T-helper 1 cell treated with Interleukin-12 subunit alpha and Interleukin-12 subunit beta and Interleukin-4 antibody, amounts not matched to agents 30 ng/mL and 1 ng/mL, for 36 hours (primary cell): ENCODE data around the gene ABCB6. TPM values are rescaled to one million over a fixed set of nuclear protein-coding genes. Genes with fewer than 3 reads are reported as not detected.
"Not testable (repeated sequence)": the region's sequence is repeated elsewhere in the genome, so short reads cannot be mapped to it uniquely, and the experiment has no call there.

Experiments used
- intact Hi-C: fragments of 100-400 bp; cut with micrococcal nuclease; formaldehyde crosslinking; loops from one replicate; pipeline ENCODE4 v1.15.1; 2024
- total RNA-seq: library from RNA; stranded (reverse); gene quantifications from 2 replicates; pipeline ENCODE4 v1.2.3, GENCODE V29; 2022

ABCB6 gene
- total RNA-seq: 22.7 and 25.5 TPM in 2 replicates

DNA sequence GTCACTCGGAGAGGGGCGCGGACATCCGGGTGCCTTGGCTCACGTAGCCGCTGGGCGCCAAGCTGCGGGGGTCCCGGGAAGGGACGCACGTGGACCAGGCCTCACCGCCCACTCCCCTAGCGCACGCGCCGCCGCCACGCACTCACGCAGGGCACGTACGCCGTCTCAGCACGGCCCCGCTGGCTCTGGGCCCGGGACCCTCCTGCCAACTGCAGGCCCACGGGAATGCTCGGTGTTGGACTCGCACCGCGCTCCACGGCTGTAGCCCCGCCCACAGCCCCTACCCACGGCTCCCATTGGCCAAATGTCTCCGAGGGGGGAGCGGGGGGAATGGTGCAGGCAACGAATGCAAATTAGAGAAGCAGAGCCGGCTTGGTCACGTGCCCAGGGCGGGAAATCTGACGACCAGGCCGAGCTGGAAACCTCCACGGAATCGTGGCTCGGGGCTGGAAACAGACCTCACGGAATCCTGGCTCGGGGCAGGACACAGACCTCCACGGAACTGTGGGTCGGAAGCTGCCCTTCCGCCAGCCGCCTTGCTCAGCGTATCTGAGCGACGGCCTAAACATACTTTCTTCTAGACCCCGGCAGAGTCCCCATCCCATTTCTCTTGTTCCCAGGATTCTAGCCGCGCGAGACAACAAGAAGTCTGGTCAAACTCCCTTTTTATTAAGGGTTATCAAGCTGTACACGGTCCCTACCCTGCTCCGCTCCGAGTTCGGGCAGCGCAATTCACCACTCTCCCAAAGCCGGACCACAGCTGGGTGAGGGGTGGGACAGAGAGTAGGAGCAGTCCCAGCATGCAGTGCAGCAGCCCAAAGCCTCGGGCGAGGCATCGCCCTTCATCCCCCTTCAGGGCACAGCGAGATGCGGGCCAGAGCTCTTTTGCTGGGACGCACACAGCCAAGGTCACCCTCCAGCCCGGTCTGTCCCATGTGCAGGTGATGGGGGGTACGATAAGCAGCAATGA lies at the start of gene ABCB6:
ABCB6 (minus strand) TSS at position 227 of the 970 bp plus-strand sequence. CDS start 285 bp downstream, outside the sequence.
- intact Hi-C loops: loop anchor here (1.0 to 2.0 kb wide), 10 partner anchors 10 to 322 kb away; partner anchors contain the start of genes ANKZF1, ATG9A, CNPPD1 and DNAJB2

DNA sequence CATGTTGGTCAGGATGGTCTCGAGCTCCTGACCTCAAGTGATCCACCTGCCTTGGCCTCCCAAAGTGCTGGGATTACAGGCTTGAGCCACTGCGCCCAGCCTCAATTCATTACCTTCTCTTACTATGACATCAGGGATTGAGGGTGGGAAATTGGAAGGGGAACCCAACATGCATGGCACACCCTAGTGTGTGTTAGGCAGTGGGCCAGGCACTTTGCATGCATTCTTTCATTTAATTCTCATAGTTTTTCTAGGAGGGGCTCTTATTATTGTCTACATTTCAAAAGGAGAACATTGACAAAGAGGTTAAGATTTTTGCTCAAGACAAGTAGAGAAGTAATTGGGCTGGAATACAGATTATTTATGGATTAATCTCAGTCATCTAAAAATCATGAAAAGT lies 49.5 kb upstream of the ABCB6 start:
- intact Hi-C loops: no loop called here

DNA sequence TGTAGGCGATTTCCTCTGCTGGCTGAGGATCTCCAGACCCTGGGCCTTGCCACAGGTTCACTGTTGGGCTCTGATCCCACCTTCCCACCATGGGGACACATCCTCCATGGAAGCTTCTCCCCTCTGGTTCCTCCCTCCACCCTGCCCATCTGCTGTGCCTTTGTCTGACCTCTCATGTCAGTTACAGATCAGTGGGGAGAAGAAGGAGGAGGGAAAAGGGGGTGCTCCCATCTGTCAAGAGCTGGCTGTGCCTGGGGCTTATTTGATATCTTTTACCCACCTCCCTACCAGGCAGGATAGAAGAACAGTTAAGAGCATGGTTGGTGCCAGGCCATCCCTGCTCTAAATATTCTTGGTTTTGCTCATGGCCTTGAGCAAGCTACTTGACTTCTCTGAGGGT lies 48.1 kb upstream of the ABCB6 start:
- intact Hi-C loops: no loop called here

DNA sequence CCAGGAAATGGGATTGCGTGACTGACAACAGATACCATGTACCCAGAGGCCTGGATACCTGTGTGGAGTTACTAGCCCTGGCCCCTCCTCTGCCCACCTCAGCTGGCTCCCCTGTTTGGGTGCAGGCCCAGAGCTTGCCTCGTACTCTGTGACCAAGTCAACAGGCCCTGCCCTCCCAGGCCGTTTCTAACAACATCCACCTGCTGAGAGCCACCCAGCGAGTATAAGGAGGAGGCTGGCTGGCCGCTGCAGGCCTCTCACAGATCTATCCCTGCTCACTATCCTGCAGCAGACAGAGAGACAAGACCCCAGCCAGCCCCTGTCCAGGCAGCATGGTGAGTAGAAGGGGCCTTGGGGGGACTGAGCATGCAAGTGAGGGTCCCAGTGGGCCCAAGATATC lies 47.5 kb upstream of the ABCB6 start:
- intact Hi-C loops: no loop called here

DNA sequence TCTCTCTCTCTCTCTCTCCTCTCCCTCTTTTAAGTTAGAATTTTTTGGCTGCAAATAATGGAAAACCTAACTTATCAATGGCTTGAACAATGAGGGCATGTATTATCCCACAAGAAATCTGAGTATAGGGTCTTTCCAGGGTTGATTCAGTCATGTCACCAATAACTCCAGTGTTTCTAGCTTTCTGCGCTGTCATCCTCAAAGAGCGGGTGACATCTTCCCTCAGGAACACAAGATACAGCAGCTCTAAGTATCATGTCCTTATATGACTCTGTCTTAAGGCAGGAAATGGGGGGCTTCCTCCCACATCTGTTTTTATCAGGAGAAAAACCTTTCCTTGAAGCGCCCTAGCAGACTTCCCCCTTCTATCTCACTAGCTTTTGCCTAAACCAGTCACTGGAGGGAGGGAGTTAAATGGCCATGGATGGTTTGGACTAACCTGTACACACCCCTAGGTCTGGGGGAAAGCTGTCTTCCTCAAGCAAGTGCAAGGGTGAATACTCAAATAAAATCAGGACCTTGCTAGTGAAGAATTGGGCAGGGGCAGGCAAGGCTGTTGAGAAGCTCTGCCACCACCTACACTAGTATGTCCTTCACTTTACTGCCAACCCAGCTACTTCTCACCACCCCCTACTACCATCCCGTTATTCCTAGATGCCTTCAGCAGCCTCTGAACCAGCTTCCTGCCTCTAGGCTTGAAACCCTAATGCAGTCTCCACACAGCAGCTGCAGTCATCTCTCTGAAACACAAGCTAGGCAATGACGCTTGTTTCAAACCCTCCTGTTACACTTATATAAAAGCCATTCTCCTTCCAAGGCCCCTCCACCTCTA lies 42.5 kb upstream of the ABCB6 start:
- intact Hi-C loops: no loop called here

DNA sequence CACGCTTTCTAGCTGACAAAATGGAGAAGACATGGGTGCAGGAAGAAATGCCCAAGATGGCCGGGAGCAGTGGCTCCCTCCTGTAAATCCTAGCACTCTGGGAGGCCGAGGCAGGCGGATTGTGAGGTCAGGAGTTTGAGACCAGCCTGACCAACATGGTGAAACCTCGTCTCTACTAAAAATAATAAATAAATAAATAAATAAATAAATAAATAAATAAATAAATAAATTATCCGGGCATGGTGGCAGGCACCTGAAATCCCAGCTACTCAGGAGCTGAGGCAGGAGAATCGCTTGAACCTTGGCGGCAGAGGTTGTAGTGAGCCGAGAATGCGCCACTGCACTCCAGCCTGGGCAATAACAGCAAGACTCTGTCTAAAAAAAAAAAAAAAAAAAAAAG lies 40.2 kb upstream of the ABCB6 start:
- intact Hi-C loops: not testable (repeated sequence)

DNA sequence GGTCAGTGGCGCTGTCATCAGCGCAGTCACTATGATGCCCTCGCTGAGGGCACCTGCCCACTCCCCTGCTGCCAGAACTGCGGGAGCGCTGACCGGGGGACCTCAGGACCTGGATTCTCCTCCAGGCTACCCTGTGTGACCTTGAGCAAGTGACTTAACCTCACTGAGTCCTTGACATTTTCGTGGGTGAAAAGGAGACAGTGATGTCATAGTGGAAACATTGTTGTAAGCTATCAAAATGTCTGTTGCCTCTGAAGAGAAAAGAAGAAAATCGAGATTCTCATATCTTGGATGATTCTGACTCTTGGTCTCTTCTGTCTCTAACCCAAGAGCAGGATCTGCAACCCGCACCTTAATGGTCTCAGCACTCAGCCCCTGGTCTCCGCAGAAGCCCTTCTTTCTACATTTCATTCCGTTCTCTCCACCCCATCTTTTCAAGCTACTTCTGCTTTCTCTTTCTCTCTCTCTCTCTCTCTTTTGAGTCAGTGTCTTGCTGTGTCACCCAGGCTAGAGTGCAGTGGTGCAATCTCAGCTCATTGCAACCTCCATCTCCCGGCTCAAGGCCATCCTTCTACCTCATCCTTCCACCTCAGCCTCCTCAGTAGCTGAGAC lies 35.9 kb upstream of the ABCB6 start:
- intact Hi-C loops: loop anchor here (1.0 to 5.0 kb wide), 6 partner anchors 41 to 544 kb away; partner anchors contain the start of genes CHPF, GMPPA, NHEJ1 and TTLL4

DNA sequence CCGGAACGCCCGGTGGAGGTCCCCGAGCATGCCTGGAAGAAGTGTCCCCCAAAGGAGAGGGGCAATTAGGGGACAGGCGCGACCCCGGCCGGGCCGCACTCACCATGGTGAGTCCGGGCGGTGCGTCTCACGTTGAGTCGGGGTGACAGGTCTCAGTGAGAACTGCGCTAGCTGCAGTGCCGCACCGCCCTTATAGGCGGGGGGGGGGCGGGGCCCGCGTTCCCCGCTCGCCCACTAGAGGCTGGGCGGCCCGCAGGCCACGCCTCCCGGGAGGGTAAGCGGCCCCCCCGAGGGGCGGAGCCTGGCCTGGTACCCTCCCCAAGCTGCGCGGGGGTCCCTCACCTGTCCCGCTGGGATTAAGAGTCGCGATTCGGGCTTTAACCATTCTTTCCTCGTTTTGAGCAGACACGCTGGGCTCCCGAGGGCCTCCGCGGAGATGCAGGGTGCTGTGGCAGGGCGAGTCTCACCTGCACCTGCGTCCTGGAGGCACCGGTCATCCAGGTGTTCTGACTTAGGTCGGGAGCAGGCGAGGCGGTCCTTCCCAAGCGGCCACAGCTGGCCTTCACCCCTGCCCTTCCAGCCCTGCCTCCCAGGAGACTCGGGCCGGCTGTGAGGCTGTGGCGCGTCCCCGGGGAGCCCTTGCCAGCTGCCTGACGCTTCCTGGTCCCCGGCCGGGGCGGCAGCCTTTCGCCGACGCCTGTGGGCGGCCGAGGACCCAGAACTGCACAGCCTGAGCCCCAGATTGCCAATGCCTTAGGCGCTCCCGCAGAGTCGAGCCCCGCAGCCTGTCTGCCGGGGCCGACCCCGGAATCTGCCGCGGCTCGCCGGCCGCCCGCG lies 35.2 kb upstream of the ABCB6 start, which contains the start of gene TUBA4A:
TUBA4A (minus strand) TSS at position 166 of the 837 bp plus-strand sequence; CDS start at position 106, 60 bp downstream.
- intact Hi-C loops: loop anchor here (1.0 to 5.0 kb wide), 15 partner anchors 9 to 983 kb away; partner anchors contain the start of genes AAMP, ANKZF1, ATG9A and CHPF

DNA sequence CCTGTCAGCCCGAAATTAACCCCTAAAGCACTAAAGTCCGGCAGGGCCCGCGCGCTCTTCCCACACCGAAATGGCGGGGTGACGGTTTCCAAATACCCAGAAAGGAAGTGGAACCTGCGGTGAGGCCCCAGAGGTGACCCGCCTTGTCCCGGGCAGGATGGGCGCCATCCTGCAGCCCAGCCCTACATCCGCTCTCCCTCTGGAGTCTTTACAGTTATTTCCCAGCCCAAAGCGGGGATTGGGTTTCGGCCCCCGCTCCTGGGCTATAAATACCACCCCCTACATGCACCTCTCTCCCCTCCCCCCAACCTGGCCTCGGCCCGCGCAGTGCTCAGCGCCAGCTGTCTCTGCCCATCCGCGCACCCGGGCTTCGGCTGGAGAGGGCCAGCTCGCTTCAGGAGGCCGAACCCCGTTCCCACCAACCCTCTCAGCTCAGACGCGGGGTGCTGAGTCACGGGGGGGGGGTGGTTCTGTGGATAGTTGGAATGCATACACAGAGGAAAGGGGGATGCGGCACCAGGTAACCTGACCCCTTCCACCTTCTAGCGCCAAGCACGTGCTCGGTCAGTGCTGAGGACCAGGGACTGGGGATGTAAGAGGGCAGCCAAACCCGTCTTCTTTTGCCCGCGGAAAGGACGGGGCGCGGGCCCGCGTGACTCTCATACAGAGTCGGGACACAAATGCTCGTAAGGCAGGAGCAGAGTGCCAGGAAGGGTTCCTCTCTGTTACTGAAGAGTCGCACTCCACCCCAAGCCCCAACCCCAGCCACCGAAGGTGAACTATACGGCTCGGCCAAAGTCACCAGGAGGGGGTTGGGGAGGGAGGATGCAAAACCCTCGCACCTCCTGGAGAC lies 34.4 kb upstream of the ABCB6 start, which contains the start of gene TUBA4B:
TUBA4B (plus strand) TSS at position 344 of the 853 bp plus-strand sequence; CDS start at position 509, 165 bp downstream.
- intact Hi-C loops: loop anchor here (1.0 to 5.0 kb wide), 10 partner anchors 8 to 982 kb away; partner anchors contain the start of genes AAMP, ANKZF1, ATG9A and DNAJB2

DNA sequence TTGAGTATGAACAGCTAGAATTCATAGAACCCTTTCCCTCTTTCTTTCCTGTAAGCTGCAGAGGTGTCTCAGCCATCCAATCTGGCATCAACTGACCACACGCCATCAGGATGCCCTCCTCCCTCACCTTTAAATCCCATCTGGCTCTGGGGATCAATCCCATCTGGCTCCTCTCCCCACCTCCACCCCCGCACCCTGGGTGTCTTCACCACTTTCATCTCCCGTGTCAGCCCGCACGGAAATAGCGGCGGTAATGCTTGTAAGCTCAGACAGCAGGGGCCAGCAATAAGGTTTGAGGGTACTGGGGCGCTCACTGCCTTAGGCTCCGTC lies 33.8 kb upstream of the ABCB6 start:
- intact Hi-C loops: loop anchor here (2.0 to 5.0 kb wide), 2 partner anchors 355 to 982 kb away; partner anchors contain the start of genes AAMP and PNKD

DNA sequence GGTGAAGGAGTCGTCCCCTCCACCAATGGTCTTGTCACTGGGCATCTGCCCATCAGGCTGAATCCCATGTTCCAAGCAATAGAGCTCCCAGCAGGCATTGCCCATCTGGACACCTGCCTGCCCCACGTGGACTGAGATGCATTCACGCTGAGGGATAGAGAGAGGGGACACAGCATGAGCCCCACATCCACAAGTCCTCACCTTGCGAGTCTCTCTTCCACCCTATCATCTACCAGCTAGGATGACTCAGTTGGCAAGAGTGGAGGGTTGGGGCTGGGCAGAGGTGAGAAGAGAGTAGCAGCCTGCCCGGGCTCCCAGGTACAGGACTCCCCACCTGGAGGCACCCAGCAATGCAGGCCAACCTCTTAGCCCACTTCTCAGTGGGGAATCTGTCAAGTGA lies 33.3 kb upstream of the ABCB6 start:
- intact Hi-C loops: loop anchor here (2.0 to 5.0 kb wide), 2 partner anchors 355 to 981 kb away; partner anchors contain the start of genes AAMP and PNKD

DNA sequence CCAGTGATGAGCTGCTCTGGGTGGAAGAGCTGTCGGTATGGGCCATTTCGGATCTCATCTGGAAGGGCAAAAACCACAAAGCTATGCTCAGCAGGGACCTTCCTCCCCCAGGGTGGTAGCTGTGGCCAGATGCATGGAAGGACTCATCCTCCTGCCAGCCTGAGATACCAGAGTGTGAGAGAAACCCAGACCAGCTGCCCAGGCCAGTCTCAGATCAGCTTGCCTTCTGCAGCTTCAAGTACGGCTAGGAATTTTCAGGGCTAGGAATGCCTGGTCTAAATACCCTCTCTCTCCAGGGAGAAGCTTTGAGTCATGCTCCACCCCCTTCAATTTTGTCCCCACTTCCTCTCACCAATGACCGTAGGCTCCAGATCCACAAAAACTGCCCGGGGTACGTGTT lies 32.9 kb upstream of the ABCB6 start:
- intact Hi-C loops: loop anchor here (2.0 to 5.0 kb wide), 2 partner anchors 354 to 981 kb away; partner anchors contain the start of genes AAMP and PNKD

DNA sequence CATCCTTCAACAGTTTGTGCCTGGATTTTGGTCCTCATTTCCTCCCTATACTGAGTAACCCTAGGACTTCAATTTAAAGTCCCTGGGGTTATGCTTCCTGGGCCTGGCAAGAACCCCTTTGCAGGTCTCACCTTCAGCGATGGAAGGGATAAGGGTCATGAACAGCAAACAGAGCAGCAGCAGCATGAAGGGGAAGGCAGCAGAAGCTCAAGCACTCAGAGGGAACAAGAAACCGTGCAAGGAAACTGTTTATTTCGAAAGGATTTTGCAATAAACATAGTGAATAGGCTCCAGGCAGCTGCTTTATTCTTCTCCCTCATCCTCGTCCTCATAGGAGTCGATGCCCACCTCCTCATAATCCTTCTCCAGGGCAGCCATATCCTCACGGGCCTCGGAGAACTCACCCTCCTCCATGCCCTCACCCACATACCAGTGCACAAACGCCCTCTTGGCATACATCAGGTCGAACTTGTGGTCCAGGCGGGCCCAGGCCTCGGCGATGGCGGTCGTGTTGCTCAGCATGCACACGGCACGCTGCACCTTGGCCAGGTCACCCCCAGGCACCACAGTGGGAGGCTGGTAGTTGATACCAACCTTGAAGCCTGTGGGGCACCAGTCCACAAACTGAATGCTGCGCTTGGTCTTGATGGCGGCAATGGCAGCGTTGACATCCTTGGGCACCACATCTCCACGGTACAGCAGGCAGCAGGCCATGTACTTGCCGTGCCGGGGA lies 31.5 kb upstream of the ABCB6 start:
- intact Hi-C loops: loop anchor here (5.0 kb wide), 1 partner anchor 353 kb away; no protein-coding TSS in a partner anchor

DNA sequence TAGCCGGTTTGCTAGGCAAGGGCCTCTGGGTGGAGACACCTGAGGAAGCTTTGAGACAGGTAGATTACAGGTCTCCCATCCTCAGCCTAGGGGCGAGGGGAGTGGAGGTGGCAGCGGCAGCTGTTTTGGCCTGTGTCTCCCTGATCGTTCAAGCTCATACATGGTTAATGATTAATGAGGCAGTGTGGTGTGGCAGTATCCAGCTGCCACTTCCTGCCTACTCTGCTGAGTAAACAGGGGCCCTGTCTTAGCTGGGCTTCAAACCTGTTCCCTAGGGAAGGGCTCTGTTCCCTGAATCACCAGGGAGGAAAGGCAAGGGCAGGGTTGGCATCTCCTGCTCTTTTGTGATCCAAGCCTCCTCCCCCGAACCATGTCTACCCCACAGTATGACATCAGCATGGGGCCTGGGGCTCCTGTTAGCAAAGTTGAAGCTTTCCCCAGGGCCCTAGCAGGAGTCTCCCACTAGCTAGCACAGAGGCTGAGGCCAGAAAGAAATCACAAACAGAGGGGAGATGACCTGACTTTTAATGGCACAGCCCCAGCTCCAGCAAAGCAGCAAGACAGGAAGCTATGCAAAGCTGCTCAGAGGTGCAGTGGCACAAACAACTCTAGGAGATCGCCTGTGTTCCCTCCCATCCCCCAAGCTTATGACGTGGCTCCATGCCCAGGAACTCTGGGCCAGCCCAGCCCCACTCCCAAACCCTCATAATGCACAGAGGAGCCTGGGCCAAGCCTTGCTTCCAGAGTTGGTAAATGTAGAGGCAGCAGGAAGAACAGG lies 30.6 kb upstream of the ABCB6 start:
- intact Hi-C loops: loop anchor here (1.0 to 10.0 kb wide), 2 partner anchors 20 to 685 kb away; partner anchors contain the start of genes ANKZF1, ATG9A, CNOT9 and USP37

DNA sequence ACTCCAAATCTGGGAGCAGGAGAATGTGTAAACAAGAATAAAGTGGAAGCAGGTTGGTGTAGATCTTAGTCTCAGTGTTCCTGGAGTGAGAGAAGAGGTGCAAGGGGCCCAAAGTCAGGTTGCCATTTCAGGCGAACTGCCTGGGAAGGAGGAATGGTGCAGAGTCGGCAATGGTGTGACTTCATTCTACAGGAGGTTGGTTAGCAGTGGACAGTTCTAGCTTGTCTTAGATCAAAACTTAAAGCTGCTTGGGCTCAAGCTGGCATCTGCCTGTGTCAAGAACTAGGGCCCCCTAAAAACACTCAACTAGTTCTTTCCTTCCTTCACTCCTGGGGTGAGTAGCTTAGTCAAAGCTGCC lies 30.1 kb upstream of the ABCB6 start:
- intact Hi-C loops: loop anchor here (1.0 to 10.0 kb wide), 2 partner anchors 20 to 684 kb away; partner anchors contain the start of genes ANKZF1, ATG9A, CNOT9 and USP37

DNA sequence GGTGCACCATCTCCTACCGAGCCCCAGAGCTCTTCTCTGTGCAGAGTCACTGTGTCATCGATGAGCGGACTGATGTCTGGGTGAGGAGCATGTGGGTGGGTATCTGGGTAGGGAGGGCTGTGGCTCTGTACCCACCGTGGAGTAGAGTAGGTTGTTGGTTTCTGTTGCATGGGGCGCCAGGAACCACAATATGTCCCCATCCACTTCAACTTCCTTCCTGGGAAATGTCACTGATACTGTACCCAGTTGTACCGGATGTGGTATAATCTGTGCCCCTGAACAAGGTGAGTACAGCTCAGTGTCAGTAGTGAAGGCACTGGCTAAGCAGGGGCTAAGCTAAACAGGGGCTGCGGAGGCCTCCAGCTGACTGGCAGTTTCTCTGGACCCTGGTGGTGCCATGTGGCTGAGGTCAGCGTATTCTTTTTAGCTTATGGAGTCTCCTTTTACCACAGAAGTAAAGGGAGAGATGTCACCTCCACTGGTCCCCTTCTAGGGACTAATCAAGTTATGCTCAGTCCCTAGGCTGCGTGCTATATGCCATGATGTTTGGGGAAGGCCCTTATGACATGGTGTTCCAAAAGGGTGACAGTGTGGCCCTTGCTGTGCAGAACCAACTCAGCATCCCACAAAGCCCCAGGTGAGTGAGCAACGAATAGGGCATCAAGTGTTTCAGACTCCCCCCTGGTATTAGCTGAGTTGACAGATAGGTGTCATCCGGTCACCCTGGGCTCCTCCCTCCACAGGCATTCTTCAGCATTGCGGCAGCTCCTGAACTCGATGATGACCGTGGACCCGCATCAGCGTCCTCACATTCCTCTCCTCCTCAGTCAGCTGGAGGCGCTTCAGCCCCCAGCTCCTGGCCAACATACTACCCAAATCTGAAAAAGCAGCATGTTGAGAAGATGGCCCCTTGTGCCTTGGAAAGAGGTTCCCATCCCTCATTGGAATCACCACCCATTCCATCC lies 29.2 kb upstream of the ABCB6 start:
- intact Hi-C loops: loop anchor here (10.0 kb wide), 1 partner anchor 683 kb away; the partner anchor contains the start of genes CNOT9 and USP37
